K562 (cell line): Measurements from ENCODE around the gene DBP. TPM values are rescaled to one million over a fixed set of nuclear protein-coding genes. Genes with fewer than 3 reads are reported as not detected.

Experiments
- ATF1 ChIP-seq, 2 experiments: fragments of 450-650 bp in 1 of 2; IDR thresholded peaks; 2 replicates each; pipeline ENCODE4 v1.6.1; 2016; ENCODE audit warnings: missing compliant biosample characterization in 1 of 2, missing genetic modification characterization in 1 of 2
- CHD1 ChIP-seq: fragments of 200-600 bp; sonication (generic); IDR thresholded peaks from one replicate; pipeline ENCODE4 v1.6.1; 2012; ENCODE audit warnings: mild to moderate bottlenecking, moderate library complexity, low read length, inconsistent platforms
- CREB5 ChIP-seq: fragments of 250-450 bp; sonication (Bioruptor Pico); IDR thresholded peaks from 2 replicates; pipeline ENCODE4 v1.5.0; 2020; ENCODE audit warnings: mild to moderate bottlenecking
- ETV1 ChIP-seq: fragments of 450-650 bp; conservative IDR thresholded peaks from 2 replicates; pipeline ENCODE4 v1.6.1; 2016; ENCODE audit warnings: missing genetic modification characterization, control low read depth, low read depth, missing compliant biosample characterization
- HSF4 ChIP-seq: fragments of 250-450 bp; sonication (Bioruptor Pico); IDR thresholded peaks from 2 replicates; pipeline ENCODE4 v2.1.2; 2022; ENCODE audit warnings: mild to moderate bottlenecking, moderate library complexity, borderline replicate concordance
- KDM4B ChIP-seq, 2 experiments: fragments of 450-650 bp in 1 of 2; sonication (generic) in 1 of 2; IDR thresholded peaks; 2 replicates each; pipeline ENCODE4 v1.6.1; 2016 to 2017; ENCODE audit warnings: borderline replicate concordance in 2 of 2, antibody characterized with exemption in 1 of 2, low read depth in 1 of 2, mild to moderate bottlenecking in 1 of 2
- L3MBTL2 ChIP-seq: fragments of 450-650 bp; IDR thresholded peaks from 2 replicates; pipeline ENCODE4 v1.6.1; 2016; ENCODE audit warnings: mild to moderate bottlenecking, moderate library complexity
- LARP7 ChIP-seq: fragments of 450-650 bp; IDR thresholded peaks from 2 replicates; pipeline ENCODE4 v1.6.1; 2016
- MEF2D ChIP-seq: conservative IDR thresholded peaks from 2 replicates; pipeline ENCODE4 v1.6.1; 2016; ENCODE audit warnings: low read depth, missing genetic modification characterization, missing compliant biosample characterization
- NCOA2 ChIP-seq, 2 experiments: fragments of 450-650 bp; IDR thresholded peaks; 2 replicates each; pipeline ENCODE4 v1.6.1; 2018; ENCODE audit warnings: mild to moderate bottlenecking in 2 of 2, moderate library complexity in 1 of 2; ENCODE audit not compliant: partially characterized antibody in 2 of 2
- NFIX ChIP-seq: fragments of 250-450 bp; sonication (Bioruptor Pico); IDR thresholded peaks from 2 replicates; pipeline ENCODE4 v1.4.0; 2020; ENCODE audit warnings: low read depth, mild to moderate bottlenecking, moderate library complexity
- POLR2B ChIP-seq: fragments of 450-650 bp; IDR thresholded peaks from 2 replicates; pipeline ENCODE4 v1.6.1; 2018; ENCODE audit warnings: low read depth; ENCODE audit not compliant: partially characterized antibody
- PTTG1 ChIP-seq: fragments of 450-650 bp; IDR thresholded peaks from 2 replicates; pipeline ENCODE4 v1.6.1; 2016; ENCODE audit warnings: low read depth, mild to moderate bottlenecking, missing genetic modification characterization, missing compliant biosample characterization
- SIRT6 ChIP-seq: IDR thresholded peaks from one replicate; pipeline ENCODE4 v1.6.1; 2012; ENCODE audit warnings: low read depth, mild to moderate bottlenecking, control low read depth, inconsistent platforms, low read length, moderate library complexity
- SMC3 ChIP-seq: conservative IDR thresholded peaks from 2 replicates; pipeline ENCODE4 v1.6.1; 2011; ENCODE audit warnings: low read depth, low read length, improper control_type of control experiment; ENCODE audit not compliant: insufficient read depth
- polyA plus RNA-seq, 8 experiments: library from polyadenylated mRNA; depleted of rRNA in 4 of 8; stranded (reverse) in 5 of 8; unstranded in 3 of 8; fragments of >200 nt; fragmentation: Nextera tagmentation in 2 of 8; fragmentation: Illumina TruSeq in 1 of 8; extraction: Ambion mirVana in 2 of 8; extraction: Trizol in 1 of 8; gene quantifications; 2 replicates each; pipeline versions ENCODE4 v1.2.1 to v1.2.3, GENCODE V29; 2011 to 2014; ENCODE audit warnings: inconsistent platforms in 1 of 8, missing spikeins in 1 of 8
- total RNA-seq, 7 experiments: library from RNA; depleted of rRNA in 6 of 7; stranded (reverse); fragments of >200 nt in 6 of 7; fragmentation: Illumina TruSeq in 2 of 7; extraction: Trizol in 2 of 7; gene quantifications; 2 replicates each; pipeline versions ENCODE4 v1.2.1 to v1.2.3, GENCODE V29; 2011 to 2021; ENCODE audit warnings: low replicate concordance in 1 of 7
- TF ChIP-seq, protein P1 (sequence below): sonication (generic); formaldehyde crosslinking; IDR thresholded peaks from 2 replicates; pipeline ENCODE4 v1.8.0; 2022; ENCODE audit warnings: missing genetic modification reagents, mild to moderate bottlenecking, moderate library complexity, borderline replicate concordance
- TF ChIP-seq, protein P2 (sequence below): fragments of 450-650 bp; IDR thresholded peaks from 2 replicates; pipeline ENCODE4 v1.6.1; 2018; ENCODE audit not compliant: partially characterized antibody

The DBP gene
- total and polyA plus RNA-seq, 9 of the 15 experiments (the other 6 are each of a cell fraction or from before 2014, with no cell fraction given), result 0.25 to 5.5 (median 1.8) TPM

DNA sequence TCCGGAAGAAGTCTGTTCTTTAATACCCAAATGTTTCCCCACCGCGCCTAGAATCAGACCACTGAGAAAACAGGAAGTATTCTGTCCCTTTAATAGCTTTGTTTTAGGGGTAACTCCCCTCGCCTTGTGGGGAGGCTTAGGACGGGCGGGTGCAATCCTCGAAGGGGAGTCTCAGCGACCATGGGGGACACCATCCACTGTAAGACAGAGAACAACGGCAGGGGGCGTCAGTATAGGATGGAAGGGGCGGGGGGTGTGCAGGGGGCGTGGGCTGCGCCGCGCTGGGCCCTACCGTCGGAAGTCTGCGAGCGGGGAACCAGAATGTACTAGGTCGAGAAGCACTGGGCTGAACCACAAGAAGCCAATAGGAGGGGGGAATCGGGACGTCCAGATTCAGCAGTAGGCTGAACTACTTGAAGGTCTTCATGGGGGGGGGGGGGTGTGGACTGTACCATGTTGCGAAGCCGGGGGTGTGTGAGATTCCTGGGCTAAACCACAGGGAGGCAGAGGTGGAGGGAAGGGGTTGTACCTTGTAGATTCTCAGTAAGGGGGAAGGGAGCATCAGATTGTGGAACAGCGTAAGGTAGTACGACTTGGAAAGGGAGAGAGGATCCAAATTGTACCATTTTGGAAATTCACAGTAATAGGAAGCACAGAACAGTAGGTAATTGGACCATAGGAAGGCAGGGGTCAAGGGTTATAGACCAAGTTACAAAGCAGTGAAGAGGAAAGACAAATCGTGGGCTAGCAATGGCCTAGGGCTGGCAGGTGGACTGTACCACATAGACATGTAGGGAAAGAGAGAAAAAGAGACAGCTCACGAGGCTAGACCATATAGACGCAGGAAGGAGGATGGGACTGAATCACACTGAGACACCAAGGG is 1.0 kb upstream of the DBP start (continued):
- TF ChIP-seq, protein P1, sequence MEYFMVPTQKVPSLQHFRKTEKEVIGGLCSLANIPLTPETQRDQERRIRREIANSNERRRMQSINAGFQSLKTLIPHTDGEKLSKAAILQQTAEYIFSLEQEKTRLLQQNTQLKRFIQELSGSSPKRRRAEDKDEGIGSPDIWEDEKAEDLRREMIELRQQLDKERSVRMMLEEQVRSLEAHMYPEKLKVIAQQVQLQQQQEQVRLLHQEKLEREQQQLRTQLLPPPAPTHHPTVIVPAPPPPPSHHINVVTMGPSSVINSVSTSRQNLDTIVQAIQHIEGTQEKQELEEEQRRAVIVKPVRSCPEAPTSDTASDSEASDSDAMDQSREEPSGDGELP (CRISPR knock-in tag), result no peak
- peak; percentile 29 for TF ChIP-seq POLR2B
- no peak for TF ChIP-seq HSF4 (CRISPR knock-in tag)
- TF ChIP-seq NCOA2 (IDR thresholded peaks at IDR 0.05; ENCODE audit: partially characterized antibody in 2 of 2), result no peak
- TF ChIP-seq MEF2D, result no peak
- TF ChIP-seq ATF1 (CRISPR knock-in tag; IDR thresholded peaks at IDR 0.05), result no peak
- no peak for TF ChIP-seq ATF1 (tag; IDR thresholded peaks at IDR 0.05)
- TF ChIP-seq LARP7, result peak; percentile 93
- no peak for TF ChIP-seq L3MBTL2
- TF ChIP-seq, protein P2, sequence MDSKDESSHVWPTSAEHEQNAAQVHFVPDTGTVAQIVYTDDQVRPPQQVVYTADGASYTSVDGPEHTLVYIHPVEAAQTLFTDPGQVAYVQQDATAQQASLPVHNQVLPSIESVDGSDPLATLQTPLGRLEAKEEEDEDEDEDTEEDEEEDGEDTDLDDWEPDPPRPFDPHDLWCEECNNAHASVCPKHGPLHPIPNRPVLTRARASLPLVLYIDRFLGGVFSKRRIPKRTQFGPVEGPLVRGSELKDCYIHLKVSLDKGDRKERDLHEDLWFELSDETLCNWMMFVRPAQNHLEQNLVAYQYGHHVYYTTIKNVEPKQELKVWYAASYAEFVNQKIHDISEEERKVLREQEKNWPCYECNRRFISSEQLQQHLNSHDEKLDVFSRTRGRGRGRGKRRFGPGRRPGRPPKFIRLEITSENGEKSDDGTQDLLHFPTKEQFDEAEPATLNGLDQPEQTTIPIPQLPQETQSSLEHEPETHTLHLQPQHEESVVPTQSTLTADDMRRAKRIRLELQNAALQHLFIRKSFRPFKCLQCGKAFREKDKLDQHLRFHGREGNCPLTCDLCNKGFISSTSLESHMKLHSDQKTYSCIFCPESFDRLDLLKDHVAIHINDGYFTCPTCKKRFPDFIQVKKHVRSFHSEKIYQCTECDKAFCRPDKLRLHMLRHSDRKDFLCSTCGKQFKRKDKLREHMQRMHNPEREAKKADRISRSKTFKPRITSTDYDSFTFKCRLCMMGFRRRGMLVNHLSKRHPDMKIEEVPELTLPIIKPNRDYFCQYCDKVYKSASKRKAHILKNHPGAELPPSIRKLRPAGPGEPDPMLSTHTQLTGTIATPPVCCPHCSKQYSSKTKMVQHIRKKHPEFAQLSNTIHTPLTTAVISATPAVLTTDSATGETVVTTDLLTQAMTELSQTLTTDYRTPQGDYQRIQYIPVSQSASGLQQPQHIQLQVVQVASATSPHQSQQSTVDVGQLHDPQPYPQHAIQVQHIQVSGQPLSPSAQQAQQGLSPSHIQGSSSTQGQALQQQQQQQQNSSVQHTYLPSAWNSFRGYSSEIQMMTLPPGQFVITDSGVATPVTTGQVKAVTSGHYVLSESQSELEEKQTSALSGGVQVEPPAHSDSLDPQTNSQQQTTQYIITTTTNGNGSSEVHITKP, result peak; percentile 99
- no peak for TF ChIP-seq CREB5 (CRISPR knock-in tag)
- peak; percentile 33; the same call in 1 of the 2 replicates for TF ChIP-seq ETV1 (tag)
- TF ChIP-seq SIRT6, result no peak
- no peak for TF ChIP-seq CHD1
- TF ChIP-seq KDM4B (IDR thresholded peaks at IDR 0.05; ENCODE audit: borderline replicate concordance in 2 of 2, low read depth in 1 of 2), result no peak
- TF ChIP-seq NFIX (CRISPR knock-in tag), result no peak
- no peak; the same call in 1 of the 2 replicates for TF ChIP-seq PTTG1
- TF ChIP-seq SMC3, result no peak
